GM21737 (cell line): ENCODE measurements around the gene PRDM1.

Experiments used
- ATAC-seq: cut with Tn5 transposase; IDR thresholded peaks from one replicate; pipeline ENCODE4 v1.9.1; 2021; ENCODE audit warnings: mild to moderate bottlenecking, moderate library complexity; ENCODE audit not compliant: unreplicated experiment

The PRDM1 gene

GRCh38 chr6:106094964-106095335 lies 8.8 kb downstream of the PRDM1 start:
- no peak for ATAC-seq

DNA sequence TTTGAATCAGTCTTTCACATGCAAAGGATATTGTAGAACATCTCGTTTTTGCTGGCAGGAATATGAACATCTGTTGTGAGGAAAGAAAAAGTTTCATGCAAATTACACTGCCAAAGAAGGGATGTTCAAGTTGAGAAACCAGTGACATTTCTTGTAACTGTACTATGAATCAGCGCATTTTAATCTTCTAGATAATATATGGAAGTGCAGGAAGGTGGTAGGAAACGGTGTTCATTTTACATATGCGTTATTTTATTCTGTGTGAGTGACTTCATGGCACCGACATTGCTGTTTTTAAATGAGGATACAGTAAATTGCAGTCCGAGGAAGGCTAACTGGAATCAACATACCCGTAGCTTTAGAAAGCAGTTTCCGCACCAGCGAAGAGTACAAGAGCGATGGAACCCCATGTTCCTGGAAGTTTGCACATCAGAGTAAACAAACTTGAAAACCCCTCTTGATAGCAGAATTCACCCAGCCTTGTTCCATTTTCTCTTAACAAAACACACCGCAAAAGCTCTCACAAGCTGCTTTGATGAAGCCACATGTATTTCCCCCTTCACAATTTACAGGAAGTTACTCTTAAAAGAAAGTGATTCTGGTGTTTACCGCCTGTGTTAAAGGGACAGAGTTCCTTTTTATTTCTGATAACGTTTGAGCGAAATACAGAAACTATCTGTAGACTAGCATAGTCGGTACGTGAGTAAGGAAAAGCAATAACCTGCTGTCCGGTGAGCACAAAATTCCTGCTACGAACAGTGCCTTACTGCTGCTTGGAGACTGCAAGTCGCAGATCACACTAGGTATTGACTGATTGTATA lies 11.5 kb downstream of the PRDM1 start:
- ATAC-seq, result peak; percentile 49

- ATAC-seq, result peak; percentile 25
Measured at GRCh38 chr6:106098383-106099234, 12.5 kb downstream of the PRDM1 start.

- ATAC-seq, result no peak
Measured at GRCh38 chr6:106099235-106099537, 13.1 kb downstream of the PRDM1 start.

- no peak for ATAC-seq
Measured at GRCh38 chr6:106100755-106101154, 14.6 kb downstream of the PRDM1 start.

DNA sequence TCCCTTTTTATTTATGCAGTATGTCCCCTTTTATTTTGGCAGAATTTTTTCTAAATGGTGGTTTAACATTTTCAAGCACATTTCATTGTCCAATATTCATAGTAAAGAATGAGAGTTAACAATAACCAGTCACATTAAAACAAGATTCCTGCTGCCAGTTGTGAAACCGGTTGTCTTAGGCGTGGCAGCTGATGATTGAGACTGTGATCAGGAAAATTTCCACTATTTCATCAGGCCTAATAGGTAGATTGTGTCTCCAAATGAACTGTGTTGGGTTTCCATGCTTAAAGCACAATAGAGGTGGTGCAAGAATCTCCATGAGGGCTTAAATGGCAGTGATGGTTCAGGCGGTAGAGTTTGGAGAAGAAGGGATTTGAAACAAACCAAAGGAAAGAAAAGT lies 15.3 kb downstream of the PRDM1 start:
- no peak for ATAC-seq

DNA sequence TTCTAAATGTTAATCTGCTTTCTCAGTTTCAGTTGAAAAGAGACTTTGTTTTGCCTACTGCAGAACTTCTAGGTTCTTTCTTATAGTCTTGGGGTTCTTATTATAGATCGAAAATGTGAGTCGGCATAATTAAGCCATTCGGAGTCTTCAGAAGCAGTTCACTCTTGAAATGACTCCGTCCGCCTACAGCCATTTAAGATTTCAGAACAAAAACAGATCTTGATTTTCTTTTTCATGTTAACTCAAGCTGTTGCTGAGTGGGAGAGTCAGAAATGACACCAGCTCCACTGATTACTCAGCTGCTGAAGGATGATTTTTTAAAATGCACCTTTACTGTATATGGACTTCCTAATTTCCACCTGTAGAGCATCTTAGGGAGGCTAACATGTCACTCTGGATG lies 15.9 kb downstream of the PRDM1 start:
- ATAC-seq, result peak; percentile 40

DNA sequence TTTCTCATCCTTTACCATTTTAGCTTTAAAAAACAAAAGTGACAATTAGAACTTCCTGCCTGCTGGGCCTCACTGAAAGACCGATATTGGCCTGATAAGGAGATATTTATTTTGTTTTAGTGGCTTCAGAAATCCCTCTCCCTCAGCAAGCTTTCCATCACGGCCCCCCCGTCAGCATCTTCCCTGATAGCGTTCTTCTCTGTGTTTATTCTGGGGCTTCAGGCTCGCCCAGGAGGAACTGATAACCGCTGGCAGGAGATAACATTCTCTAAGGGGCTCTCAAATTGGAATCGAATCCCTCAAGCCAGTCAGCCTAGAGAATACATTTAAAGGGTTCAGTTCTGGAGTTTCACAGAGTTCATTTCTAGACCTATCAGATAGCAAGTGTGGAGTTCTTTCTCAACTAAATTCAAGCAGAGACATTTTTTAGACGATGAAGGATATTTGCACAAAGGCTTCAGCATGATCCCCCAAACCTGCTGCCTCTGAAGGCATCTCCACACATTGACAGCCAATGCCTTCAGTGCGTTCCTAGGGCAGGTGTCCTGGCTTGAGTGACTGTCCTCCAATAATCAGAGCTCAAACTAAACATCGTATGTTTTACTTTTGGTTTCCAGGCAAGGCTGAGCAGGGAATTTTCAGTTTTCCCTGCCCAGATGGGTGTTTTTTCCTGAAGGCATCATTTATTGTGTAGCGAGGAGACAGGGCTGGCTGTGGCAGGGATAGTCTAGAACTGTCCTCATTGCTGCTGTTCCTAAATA lies 17.0 kb downstream of the PRDM1 start:
- ATAC-seq, result no peak

DNA sequence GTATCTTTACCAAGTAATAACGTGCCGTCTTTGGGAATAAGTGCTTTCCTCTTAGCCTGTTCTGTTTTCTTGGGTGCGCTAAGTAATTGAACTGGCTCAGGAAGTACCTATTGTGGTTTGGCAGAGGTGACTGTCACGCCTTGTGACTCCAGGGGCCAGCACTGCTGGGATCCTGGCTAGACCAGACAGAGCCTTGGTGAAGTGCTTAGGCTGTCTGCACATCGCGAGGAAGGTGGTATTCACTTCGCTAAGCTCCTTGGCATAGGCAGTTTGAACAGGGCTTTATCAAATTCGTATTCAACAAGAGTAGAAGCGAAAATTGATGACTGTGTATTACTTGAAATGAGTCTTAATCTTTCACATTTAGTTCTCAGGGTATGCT lies 17.6 kb downstream of the PRDM1 start:
- peak; percentile 46 for ATAC-seq

DNA sequence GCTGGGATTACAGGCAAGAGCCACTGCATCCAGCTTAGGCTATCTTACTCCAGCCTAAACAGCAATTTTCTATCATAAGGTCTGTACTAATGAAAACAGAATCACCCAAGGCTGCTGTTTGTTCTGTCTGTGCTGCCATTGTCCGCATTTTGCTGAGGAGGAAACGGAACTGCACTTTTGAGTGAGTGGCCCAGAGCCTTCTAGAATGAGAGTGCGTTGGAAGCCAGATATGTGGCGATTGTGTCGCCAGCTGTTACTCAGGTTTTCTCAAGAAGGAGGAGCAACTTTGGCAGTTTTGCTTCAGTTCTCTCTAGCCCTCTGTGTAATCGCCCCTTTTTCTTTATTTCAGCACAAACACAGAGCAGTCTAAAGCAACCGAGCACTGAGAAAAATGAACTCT lies 18.3 kb downstream of the PRDM1 start:
- ATAC-seq, result no peak

GRCh38 chr6:106104941-106105340 lies 18.8 kb downstream of the PRDM1 start:
- no peak for ATAC-seq

DNA sequence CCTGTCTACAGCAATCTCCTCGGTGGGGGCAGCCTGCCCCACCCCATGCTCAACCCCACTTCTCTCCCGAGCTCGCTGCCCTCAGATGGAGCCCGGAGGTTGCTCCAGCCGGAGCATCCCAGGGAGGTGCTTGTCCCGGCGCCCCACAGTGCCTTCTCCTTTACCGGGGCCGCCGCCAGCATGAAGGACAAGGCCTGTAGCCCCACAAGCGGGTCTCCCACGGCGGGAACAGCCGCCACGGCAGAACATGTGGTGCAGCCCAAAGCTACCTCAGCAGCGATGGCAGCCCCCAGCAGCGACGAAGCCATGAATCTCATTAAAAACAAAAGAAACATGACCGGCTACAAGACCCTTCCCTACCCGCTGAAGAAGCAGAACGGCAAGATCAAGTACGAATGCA lies 19.4 kb downstream of the PRDM1 start:
- ATAC-seq, result no peak

DNA sequence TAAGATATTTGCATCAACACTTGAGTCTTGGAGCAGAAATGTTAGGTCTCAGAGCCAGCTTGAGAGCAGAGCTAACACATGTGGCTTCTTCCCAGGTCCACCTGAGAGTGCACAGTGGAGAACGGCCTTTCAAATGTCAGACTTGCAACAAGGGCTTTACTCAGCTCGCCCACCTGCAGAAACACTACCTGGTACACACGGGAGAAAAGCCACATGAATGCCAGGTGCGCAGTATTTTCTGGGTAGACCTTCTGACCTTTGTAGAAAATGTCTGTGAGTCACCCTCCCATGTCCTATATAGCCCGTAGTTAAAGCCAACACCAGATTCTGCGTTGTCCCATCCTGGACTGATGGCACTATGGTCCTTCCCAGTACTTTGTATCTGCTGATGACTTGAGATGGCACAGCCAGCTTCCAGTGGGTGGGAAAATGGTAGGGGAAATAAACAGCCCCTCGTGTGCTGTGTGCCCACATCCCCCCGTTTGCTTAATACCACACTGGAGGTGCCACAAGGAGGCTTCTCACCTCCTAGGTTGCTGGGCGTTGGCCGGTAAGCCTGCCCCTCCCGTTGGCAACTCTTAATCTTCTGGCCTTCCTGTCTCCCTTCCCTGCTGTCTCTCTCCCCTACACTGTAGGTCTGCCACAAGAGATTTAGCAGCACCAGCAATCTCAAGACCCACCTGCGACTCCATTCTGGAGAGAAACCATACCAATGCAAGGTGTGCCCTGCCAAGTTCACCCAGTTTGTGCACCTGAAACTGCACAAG lies 20.3 kb downstream of the PRDM1 start:
- ATAC-seq, result no peak

GRCh38 chr6:106107043-106107613 lies 21.0 kb downstream of the PRDM1 start:
- no peak for ATAC-seq

DNA sequence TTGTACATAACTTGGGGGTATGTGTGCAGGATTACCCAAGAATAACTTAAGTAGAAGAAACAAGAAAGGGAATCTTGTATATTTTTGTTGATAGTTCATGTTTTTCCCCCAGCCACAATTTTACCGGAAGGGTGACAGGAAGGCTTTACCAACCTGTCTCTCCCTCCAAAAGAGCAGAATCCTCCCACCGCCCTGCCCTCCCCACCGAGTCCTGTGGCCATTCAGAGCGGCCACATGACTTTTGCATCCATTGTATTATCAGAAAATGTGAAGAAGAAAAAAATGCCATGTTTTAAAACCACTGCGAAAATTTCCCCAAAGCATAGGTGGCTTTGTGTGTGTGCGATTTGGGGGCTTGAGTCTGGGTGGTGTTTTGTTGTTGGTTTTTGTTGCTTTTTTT lies 22.0 kb downstream of the PRDM1 start:
- ATAC-seq, result no peak

- no peak for ATAC-seq
Measured at GRCh38 chr6:106109029-106109428, 22.9 kb downstream of the PRDM1 start.

GRCh38 chr6:106110164-106110826 lies 24.2 kb downstream of the PRDM1 start:
- no peak for ATAC-seq

- no peak for ATAC-seq
Measured at GRCh38 chr6:106112433-106112832, 26.3 kb downstream of the PRDM1 start.

GRCh38 chr6:106113256-106113959 lies 27.3 kb downstream of the PRDM1 start:
- ATAC-seq, result no peak
